Esophagus muscularis mucosa (tissue), 4 donors: ENCODE results near the gene C4BPB. TPM values are rescaled to one million over a fixed set of nuclear protein-coding genes. Genes with fewer than 3 reads are reported as not detected.

Experiments used
- DNase-seq: peaks from one replicate; pipeline ENCODE4 v3.0.0-alpha.2; 2017; ENCODE audit errors: extremely low spot score
- H3K27ac ChIP-seq, 4 donors: fragments of 200-600 bp; sonication (generic); replicated peaks in 1 of 4; 1 replicate in 3 of 4; 2 replicates in 1 of 4; pipeline ENCODE4 v1.5.1; 2016 to 2019; ENCODE audit warnings: mild to moderate bottlenecking in 1 of 4
- H3K27me3 ChIP-seq, 4 donors: fragments of 200-600 bp; sonication (generic); one replicate each; pipeline versions ENCODE4 v1.5.1 to v1.6.0; 2016 to 2019
- H3K36me3 ChIP-seq, 4 donors: fragments of 200-600 bp; sonication (generic); one replicate each; pipeline ENCODE4 v1.5.1; 2016 to 2019
- H3K4me1 ChIP-seq, 4 donors: fragments of 200-600 bp; sonication (generic); one replicate each; pipeline ENCODE4 v1.5.1; 2016 to 2019
- H3K4me3 ChIP-seq, 4 donors: fragments of 200-600 bp; sonication (generic); 1 replicate in 2 of 4; 2 replicates in 2 of 4; pipeline ENCODE4 v1.5.1; 2016 to 2019; ENCODE audit warnings: mild to moderate bottlenecking in 4 of 4, moderate library complexity in 1 of 4
- H3K9me3 ChIP-seq, 4 donors: fragments of 200-600 bp; sonication (generic); 1 replicate in 3 of 4; 2 replicates in 1 of 4; pipeline ENCODE4 v1.5.1; 2016 to 2019
- EP300 ChIP-seq: sonication (generic); formaldehyde crosslinking; IDR thresholded peaks from one replicate; pipeline ENCODE4 v1.6.1; 2017; ENCODE audit warnings: antibody characterized with exemption
- POLR2A ChIP-seq: fragments of 450-650 bp; IDR thresholded peaks from one replicate; pipeline ENCODE4 v1.6.1; 2017; ENCODE audit warnings: antibody characterized with exemption, moderate library complexity, mild to moderate bottlenecking, low read depth
- POLR2AphosphoS5 ChIP-seq, 2 donors: sonication (generic); formaldehyde crosslinking; IDR thresholded peaks; one replicate each; pipeline ENCODE4 v1.6.1; 2017; ENCODE audit warnings: antibody characterized with exemption in 2 of 2
- WGBS: methylation state at CpG from one replicate; pipeline ENCODE4 v1.1.5; 2018; 5-methylcytosine and 5-hydroxymethylcytosine counted together
- intact Hi-C: fragments of 100-400 bp; cut with DNase I; formaldehyde crosslinking; loops from one replicate; pipeline ENCODE4 v1.15.1; 2023
- total RNA-seq, 4 donors: library from RNA; depleted of rRNA; stranded (reverse); fragments of >200 nt; gene quantifications; one replicate each; pipeline versions ENCODE4 v1.1.0 to v1.2.1, GENCODE V29; 2016
- TF ChIP-seq, protein P1 (sequence below), 3 experiments: fragments of 200-600 bp in 2 of 3; fragments of 450-650 bp in 1 of 3; sonication (generic) in 2 of 3; IDR thresholded peaks; one replicate each; pipeline ENCODE4 v1.5.1; 2017 to 2019; ENCODE audit warnings: antibody characterized with exemption in 3 of 3, mild to moderate bottlenecking in 2 of 3, moderate library complexity in 1 of 3

Gene C4BPB
- total RNA-seq, 4 donors from 2014 or later, result 0.34 to 1.7 (median 0.50) TPM; not detected in 1

DNA sequence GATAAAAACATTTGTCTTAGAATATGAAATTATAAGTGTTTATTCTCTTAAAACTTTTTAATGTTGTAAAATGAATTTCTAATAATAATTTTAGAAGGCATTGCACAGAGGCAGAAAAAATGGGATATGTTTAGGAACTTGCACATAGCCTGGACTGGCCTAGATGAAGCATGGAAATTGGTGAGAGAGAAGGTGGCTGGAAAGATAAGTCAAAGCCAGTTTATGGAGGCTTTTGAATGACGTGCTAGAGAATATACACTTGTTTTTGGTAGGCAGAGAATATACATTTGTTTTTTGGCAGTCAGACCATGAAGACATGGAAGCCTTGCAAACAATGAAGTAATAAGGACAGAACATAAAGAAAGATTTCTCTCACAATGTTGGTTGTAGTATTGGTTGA is 13.1 kb downstream of the C4BPB start:
- peaks cover 0 to 12% (median 0%) of the 10 kb centered on the region in 4 donors for H3K27me3 ChIP-seq
- no peaks in the 10 kb centered on the region for H3K9me3 ChIP-seq
- no peak for TF ChIP-seq POLR2A
- TF ChIP-seq, protein P1, sequence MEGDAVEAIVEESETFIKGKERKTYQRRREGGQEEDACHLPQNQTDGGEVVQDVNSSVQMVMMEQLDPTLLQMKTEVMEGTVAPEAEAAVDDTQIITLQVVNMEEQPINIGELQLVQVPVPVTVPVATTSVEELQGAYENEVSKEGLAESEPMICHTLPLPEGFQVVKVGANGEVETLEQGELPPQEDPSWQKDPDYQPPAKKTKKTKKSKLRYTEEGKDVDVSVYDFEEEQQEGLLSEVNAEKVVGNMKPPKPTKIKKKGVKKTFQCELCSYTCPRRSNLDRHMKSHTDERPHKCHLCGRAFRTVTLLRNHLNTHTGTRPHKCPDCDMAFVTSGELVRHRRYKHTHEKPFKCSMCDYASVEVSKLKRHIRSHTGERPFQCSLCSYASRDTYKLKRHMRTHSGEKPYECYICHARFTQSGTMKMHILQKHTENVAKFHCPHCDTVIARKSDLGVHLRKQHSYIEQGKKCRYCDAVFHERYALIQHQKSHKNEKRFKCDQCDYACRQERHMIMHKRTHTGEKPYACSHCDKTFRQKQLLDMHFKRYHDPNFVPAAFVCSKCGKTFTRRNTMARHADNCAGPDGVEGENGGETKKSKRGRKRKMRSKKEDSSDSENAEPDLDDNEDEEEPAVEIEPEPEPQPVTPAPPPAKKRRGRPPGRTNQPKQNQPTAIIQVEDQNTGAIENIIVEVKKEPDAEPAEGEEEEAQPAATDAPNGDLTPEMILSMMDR (IDR thresholded peaks at IDR 0.05), result no peak
- TF ChIP-seq POLR2AphosphoS5 (IDR thresholded peaks at IDR 0.05), result no peak
- no peak for TF ChIP-seq EP300
- no peak overlapping the region for H3K27ac ChIP-seq
- no peak overlapping the region for H3K4me3 ChIP-seq
- H3K4me1 ChIP-seq, result no peaks in the 10 kb centered on the region
- intact Hi-C loops, result no loop called here
- 76% methylated on average over 1 of the region's 1 CpG for WGBS
- no peak for DNase-seq
- no peaks in the 10 kb centered on the region for H3K36me3 ChIP-seq

GRCh38 chr1:207102146-207102545 is 13.5 kb downstream of the C4BPB start:
- 52% methylated on average over 5 of the region's 5 CpGs for WGBS
- Histone ChIP-seq H3K27ac (no peak overlapping the region), H3K27me3 (peaks cover 0 to 8% (median 0%) of the 10 kb centered on the region in 4 donors), H3K4me3 (no peak overlapping the region), H3K36me3 (no peaks in the 10 kb centered on the region), H3K4me1 (no peaks in the 10 kb centered on the region), H3K9me3 (no peaks in the 10 kb centered on the region)
- no peak for TF ChIP-seq POLR2A
- TF ChIP-seq, protein P1 (IDR thresholded peaks at IDR 0.05), result no peak
- no peak for TF ChIP-seq POLR2AphosphoS5 (IDR thresholded peaks at IDR 0.05)
- no peak for TF ChIP-seq EP300
- intact Hi-C loops, result no loop called here
- DNase-seq, result no peak

DNA sequence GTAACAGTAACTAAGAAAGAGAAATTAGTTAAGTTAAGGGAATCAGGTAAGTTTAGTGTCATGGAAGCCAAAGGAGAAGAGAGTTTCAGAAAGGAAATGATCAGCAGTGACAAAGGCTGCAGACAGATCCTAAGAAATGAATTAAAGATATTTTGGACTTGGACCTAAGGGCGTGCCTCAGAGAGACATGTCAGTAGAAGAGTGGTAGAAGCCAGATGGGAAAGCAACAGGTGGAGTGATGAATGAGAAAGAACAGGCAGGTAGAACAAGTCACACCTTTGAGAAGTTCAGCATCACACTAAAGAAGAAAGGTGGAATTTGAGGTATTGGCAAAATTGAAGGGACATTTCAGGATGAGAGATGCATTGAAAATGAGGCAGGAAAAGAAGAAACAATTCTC is 14.0 kb downstream of the C4BPB start:
- no peak for DNase-seq
- H3K4me1 ChIP-seq, result no peaks in the 10 kb centered on the region
- H3K27me3 ChIP-seq, result peaks cover 0 to 8% (median 0%) of the 10 kb centered on the region in 4 donors
- TF ChIP-seq POLR2A, result no peak
- no peak for TF ChIP-seq POLR2AphosphoS5 (IDR thresholded peaks at IDR 0.05)
- TF ChIP-seq EP300, result no peak
- TF ChIP-seq, protein P1 (IDR thresholded peaks at IDR 0.05), result no peak
- 79% methylated on average over 1 of the region's 1 CpG for whole genome bisulfite sequencing
- H3K9me3 ChIP-seq, result no peaks in the 10 kb centered on the region
- no peak overlapping the region for H3K27ac ChIP-seq
- intact Hi-C loops, result no loop called here
- no peaks in the 10 kb centered on the region for H3K36me3 ChIP-seq
- H3K4me3 ChIP-seq, result no peak overlapping the region

GRCh38 chr1:207103892-207104373 is 15.3 kb downstream of the C4BPB start, which contains the start of gene C4BPA:
TSS of gene C4BPA (plus strand) at chr1:207104233. CDS start at chr1:207113026, 8,793 bp downstream.
- DNase-seq, result no peak
- Histone ChIP-seq H3K9me3 (no peaks in the 10 kb centered on the region), H3K27ac (no peak within 1 kb of the TSS), H3K36me3 (no peaks in the 10 kb centered on the region), H3K4me1 (no peaks in the 10 kb centered on the region), H3K27me3 (peaks cover 0 to 14% (median 0%) of the 10 kb centered on the region in 4 donors), H3K4me3 (no peak within 1 kb of the TSS)
- intact Hi-C loops, result no loop called here
- TF ChIP-seq POLR2AphosphoS5 (IDR thresholded peaks at IDR 0.05), result peak in 1 of 2 donors; percentile 18
- no peak for TF ChIP-seq EP300
- WGBS, result 72% methylated on average over 7 of the region's 7 CpGs

DNA sequence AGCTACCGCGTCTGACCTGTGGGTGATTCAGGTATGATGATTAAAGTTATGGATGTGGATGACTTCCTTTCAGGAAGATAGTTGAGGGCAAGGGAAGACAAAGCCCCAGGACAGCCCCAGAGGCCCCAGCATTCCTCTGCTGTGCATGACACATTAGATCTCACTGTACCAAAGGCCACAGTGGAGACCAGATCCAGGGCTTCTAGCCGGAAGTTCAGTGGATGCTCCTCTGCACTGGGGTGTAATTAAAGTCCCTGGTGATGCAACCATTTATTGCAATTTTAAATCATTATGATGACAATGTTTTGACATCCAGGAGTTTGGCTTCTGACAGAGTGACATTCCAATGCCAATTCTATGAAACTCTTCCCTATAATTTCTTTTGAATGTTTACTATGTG is 20.3 kb downstream of the C4BPB start:
- WGBS, result 50% methylated on average over 1 of the region's 3 CpGs
- Histone ChIP-seq H3K27me3 (peaks cover 0 to 11% (median 0%) of the 10 kb centered on the region in 4 donors), H3K9me3 (no peaks in the 10 kb centered on the region), H3K36me3 (no peaks in the 10 kb centered on the region), H3K4me3 (no peak overlapping the region), H3K4me1 (no peaks in the 10 kb centered on the region), H3K27ac (no peak overlapping the region)
- TF ChIP-seq POLR2AphosphoS5 (IDR thresholded peaks at IDR 0.05) (no peak), EP300 (no peak), POLR2A (no peak)
- TF ChIP-seq, protein P1 (IDR thresholded peaks at IDR 0.05), result no peak
- intact Hi-C loops, result no loop called here
- no peak for DNase-seq
